ENCODE measurements around the gene JAG2.

DNA sequence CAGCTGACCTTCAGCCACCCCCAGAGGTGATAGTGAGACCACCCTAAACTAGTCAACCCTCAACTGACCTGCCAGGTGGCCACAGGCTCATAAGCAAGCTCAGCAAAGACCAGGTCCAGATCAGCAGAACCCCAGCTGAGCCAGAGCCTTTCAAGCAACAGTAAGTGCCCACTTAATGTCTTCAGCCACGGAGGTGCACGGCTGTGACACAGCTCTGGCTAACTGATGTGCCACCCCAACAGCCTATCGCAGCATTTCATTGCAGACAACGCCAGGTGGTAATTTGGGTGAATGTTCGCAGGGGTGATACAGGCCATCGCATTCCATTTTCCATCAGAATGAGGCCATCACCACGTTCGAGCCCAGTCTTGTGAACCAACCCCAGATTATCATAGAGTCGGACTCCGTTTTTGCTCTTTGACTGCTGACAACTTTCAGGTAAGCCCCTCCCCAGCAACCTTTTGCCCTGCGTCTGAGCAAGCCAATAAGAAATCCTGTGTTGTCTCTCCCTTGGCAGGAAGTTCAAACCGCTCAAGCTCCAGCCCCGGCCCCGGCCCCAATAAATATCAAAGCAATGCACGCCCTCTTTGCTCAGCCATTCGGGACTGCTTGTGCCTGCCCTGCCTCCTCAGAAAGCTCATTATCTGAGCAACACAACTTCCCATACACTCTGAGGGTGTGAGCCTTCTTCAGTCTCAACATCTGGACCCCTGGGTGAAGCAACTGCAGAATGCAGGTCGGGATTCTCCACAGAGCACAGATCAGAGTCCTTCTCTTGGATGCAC is 44.4 kb downstream of the JAG2 start:
- TF ChIP-seq, protein P1, sequence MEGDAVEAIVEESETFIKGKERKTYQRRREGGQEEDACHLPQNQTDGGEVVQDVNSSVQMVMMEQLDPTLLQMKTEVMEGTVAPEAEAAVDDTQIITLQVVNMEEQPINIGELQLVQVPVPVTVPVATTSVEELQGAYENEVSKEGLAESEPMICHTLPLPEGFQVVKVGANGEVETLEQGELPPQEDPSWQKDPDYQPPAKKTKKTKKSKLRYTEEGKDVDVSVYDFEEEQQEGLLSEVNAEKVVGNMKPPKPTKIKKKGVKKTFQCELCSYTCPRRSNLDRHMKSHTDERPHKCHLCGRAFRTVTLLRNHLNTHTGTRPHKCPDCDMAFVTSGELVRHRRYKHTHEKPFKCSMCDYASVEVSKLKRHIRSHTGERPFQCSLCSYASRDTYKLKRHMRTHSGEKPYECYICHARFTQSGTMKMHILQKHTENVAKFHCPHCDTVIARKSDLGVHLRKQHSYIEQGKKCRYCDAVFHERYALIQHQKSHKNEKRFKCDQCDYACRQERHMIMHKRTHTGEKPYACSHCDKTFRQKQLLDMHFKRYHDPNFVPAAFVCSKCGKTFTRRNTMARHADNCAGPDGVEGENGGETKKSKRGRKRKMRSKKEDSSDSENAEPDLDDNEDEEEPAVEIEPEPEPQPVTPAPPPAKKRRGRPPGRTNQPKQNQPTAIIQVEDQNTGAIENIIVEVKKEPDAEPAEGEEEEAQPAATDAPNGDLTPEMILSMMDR (IDR thresholded peaks at IDR 0.05) = no peak
- no peak for TF ChIP-seq TCF7L2 (IDR thresholded peaks at IDR 0.05; ENCODE audit: low read depth, low read length)
- TF ChIP-seq POLR2AphosphoS5 (IDR thresholded peaks at IDR 0.05; ENCODE audit: low read depth, low read length) = no peak
- TF ChIP-seq, protein P2, sequence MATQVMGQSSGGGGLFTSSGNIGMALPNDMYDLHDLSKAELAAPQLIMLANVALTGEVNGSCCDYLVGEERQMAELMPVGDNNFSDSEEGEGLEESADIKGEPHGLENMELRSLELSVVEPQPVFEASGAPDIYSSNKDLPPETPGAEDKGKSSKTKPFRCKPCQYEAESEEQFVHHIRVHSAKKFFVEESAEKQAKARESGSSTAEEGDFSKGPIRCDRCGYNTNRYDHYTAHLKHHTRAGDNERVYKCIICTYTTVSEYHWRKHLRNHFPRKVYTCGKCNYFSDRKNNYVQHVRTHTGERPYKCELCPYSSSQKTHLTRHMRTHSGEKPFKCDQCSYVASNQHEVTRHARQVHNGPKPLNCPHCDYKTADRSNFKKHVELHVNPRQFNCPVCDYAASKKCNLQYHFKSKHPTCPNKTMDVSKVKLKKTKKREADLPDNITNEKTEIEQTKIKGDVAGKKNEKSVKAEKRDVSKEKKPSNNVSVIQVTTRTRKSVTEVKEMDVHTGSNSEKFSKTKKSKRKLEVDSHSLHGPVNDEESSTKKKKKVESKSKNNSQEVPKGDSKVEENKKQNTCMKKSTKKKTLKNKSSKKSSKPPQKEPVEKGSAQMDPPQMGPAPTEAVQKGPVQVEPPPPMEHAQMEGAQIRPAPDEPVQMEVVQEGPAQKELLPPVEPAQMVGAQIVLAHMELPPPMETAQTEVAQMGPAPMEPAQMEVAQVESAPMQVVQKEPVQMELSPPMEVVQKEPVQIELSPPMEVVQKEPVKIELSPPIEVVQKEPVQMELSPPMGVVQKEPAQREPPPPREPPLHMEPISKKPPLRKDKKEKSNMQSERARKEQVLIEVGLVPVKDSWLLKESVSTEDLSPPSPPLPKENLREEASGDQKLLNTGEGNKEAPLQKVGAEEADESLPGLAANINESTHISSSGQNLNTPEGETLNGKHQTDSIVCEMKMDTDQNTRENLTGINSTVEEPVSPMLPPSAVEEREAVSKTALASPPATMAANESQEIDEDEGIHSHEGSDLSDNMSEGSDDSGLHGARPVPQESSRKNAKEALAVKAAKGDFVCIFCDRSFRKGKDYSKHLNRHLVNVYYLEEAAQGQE (IDR thresholded peaks at IDR 0.05; ENCODE audit: insufficient read depth in 1 of 2, low read depth in 2 of 2, low read length in 1 of 2) = no peak

All from Panc1 (cell line).